ENCODE measurements around the gene FAM117B.

Gene FAM117B

DNA sequence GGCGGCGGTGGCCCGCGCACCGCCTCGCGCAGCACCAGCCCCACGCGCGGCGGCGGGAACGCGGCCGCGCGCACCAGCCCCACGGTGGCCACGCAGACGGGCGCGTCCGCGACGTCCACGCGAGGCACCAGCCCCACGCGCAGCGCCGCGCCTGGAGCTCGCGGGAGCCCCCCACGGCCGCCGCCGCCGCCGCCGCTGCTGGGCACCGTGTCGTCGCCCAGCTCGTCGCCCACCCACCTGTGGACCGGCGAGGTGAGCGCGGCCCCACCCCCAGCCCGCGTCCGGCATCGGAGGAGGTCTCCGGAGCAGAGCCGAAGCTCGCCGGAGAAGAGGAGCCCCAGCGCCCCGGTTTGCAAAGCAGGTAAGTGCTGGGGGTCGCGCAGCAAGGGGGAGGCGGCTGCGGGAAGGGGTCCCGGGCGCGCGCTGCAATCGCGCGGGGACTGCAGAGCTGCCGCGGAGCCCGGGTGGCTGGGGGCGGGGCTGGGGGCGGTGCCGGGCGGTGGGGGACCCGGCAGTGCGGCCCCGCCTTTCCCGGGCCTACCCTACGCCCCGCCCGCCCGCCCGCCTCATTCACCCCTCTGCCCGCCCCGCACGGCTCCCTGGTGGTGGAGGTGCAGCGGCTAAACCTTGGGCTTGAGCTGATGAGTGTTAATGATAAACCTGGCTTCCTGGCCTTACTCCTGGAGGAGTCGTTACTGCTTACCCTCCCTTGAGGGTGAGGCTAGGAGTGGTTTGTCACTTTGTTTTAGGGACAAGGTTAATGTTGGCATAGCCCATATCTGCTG, 851 bp downstream of the FAM117B start:
- H3K4me3 ChIP-seq (ENCODE audit: control insufficient read depth, low read depth, low read length): peak overlapping the region; percentile 89
- no peak for TF ChIP-seq CTCF (IDR thresholded peaks at IDR 0.05; ENCODE audit: control insufficient read depth, insufficient read depth, low read depth, low read length, missing control alignments)
- DNase-seq (ENCODE audit: low read depth): no peak

GRCh38 chr2:202636213-202636513, 1.4 kb downstream of the FAM117B start:
- no peak for DNase-seq (ENCODE audit: low read depth)
- H3K4me3 ChIP-seq (ENCODE audit: control insufficient read depth, low read depth, low read length): peak overlapping the region; percentile 42
- TF ChIP-seq CTCF (IDR thresholded peaks at IDR 0.05; ENCODE audit: control insufficient read depth, insufficient read depth, low read depth, low read length, missing control alignments): no peak

DNA sequence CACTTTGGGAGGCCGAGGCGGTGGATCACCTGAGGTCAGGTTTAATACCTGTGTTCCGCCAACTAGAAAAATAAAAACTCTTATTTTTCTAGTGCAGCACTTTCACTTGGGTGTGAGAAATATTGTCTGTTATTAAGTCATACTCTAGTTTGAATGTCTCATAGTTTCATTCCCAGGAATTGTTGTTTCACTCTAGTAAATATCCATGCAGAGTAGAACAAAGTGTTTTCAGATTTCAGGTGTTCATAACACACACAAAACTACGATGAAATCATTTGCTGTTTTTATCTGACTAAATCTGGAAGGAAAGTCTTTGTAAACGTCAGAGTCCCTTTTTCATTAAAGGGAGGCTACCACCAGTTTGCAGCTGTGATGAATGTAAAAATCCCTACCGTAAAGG, 4.0 kb downstream of the FAM117B start:
- no peak overlapping the region for H3K4me3 ChIP-seq (ENCODE audit: control insufficient read depth, low read depth, low read length)
- no peak for DNase-seq (ENCODE audit: low read depth)
- no peak for TF ChIP-seq CTCF (IDR thresholded peaks at IDR 0.05; ENCODE audit: control insufficient read depth, insufficient read depth, low read depth, low read length, missing control alignments)

- DNase-seq (ENCODE audit: low read depth): no peak
- no peak for TF ChIP-seq CTCF (IDR thresholded peaks at IDR 0.05; ENCODE audit: control insufficient read depth, insufficient read depth, low read depth, low read length, missing control alignments)
- H3K4me3 ChIP-seq (ENCODE audit: control insufficient read depth, low read depth, low read length): no peak overlapping the region
These were observed 4.5 kb downstream of the FAM117B start for GRCh38 chr2:202639231-202639630.

DNA sequence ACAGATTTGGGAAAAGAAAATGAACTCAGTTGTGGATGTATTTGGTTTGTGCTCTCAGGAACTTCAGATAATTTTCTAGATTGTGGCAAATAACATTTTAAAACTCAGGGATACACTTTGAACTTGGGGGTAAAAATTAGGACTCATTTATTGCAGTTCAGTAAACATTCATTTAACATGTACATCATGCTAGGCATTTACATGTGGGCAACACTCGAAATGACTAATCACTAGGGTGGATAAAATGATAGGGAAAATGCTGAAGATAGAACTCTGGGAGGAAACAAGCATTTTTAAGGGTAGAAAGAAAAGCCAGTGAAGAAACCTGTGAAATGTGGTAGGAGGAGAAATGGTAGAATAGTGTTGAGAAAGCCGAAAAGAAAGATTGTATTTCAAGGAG, 7.8 kb downstream of the FAM117B start:
- DNase-seq (ENCODE audit: low read depth): no peak
- TF ChIP-seq CTCF (IDR thresholded peaks at IDR 0.05; ENCODE audit: control insufficient read depth, insufficient read depth, low read depth, low read length, missing control alignments): no peak
- H3K4me3 ChIP-seq (ENCODE audit: control insufficient read depth, low read depth, low read length): no peak overlapping the region

GRCh38 chr2:202643012-202643858, 8.5 kb downstream of the FAM117B start:
- H3K4me3 ChIP-seq (ENCODE audit: control insufficient read depth, low read depth, low read length): no peak overlapping the region
- DNase-seq (ENCODE audit: low read depth): no peak
- no peak for TF ChIP-seq CTCF (IDR thresholded peaks at IDR 0.05; ENCODE audit: control insufficient read depth, insufficient read depth, low read depth, low read length, missing control alignments)

Data from AG09309 (cell line).